HUES6 (cell line): Measurements from ENCODE around the gene ZBTB20.

Experiments
- H3K27ac ChIP-seq: 2 replicates; pipeline ENCODE4 v1.7.0; 2013; ENCODE audit warnings: low read depth, mild to moderate bottlenecking, low read length, inconsistent platforms
- H3K27me3 ChIP-seq: 2 replicates; pipeline ENCODE4 v1.6.1; 2013; ENCODE audit warnings: low read length; ENCODE audit not compliant: control insufficient read depth, insufficient read depth
- H3K36me3 ChIP-seq: 2 replicates; pipeline ENCODE4 v1.6.1; 2013; ENCODE audit warnings: low read length; ENCODE audit not compliant: control insufficient read depth, insufficient read depth
- H3K4me1 ChIP-seq: 2 replicates; pipeline ENCODE4 v1.6.1; 2013; ENCODE audit warnings: low read length; ENCODE audit not compliant: control insufficient read depth, insufficient read depth
- H3K4me3 ChIP-seq: 2 replicates; pipeline ENCODE4 v1.5.1; 2013; ENCODE audit warnings: low read depth, low read length
- H3K9ac ChIP-seq: one replicate; pipeline ENCODE4 v1.6.1; 2013; ENCODE audit warnings: mild to moderate bottlenecking, low read length
- H3K9me3 ChIP-seq: 2 replicates; pipeline ENCODE4 v1.6.1; 2013; ENCODE audit warnings: low read depth, low read length; ENCODE audit not compliant: control insufficient read depth, insufficient read depth

The ZBTB20 gene

DNA sequence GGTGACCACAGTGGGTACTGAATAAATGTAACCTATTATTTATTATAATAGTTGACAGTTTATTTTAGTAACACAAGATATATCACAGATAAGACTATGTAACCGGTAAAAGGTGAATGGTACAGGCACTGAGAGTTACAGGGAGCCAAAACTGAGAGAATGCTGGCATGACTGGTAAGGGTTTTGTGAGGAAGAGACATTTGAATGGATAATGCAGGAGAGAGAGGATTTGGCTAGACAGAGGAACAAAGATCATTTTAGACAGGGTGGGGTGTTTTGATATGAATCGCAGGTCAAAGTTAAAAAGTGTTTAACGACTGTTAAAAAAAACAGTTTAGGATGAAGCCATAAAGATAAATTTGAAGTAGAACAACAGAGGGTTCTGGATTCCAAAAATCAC, 421.1 kb downstream of the ZBTB20 start:
- H3K36me3 ChIP-seq, result no peaks in the 10 kb centered on the region
- no peak overlapping the region for H3K9ac ChIP-seq
- H3K27ac ChIP-seq, result no peak overlapping the region
- H3K4me3 ChIP-seq, result no peak overlapping the region
- H3K27me3 ChIP-seq, result no peaks in the 10 kb centered on the region
- H3K4me1 ChIP-seq, result no peaks in the 10 kb centered on the region
- no peaks in the 10 kb centered on the region for H3K9me3 ChIP-seq

DNA sequence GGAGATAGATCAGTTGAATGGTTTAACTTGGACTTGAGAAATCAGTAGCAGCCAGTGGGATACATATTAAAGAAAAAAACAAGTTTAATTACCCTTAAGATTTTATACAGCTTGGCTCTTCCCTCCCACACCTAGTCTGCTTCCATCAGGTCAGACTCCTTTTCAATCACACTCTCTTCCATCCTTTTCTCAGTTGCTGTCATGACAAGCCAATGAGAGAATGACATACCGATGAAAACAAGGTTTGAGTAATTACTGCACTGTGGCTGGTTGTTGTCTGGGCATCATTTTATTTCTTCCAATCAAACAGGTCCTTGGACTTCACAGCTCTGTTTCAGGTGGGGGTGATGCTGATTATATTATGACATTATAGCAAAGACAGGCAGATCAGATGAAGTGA, 424.6 kb downstream of the ZBTB20 start:
- H3K9me3 ChIP-seq, result no peaks in the 10 kb centered on the region
- no peaks in the 10 kb centered on the region for H3K27me3 ChIP-seq
- H3K9ac ChIP-seq, result no peak overlapping the region
- H3K36me3 ChIP-seq, result no peaks in the 10 kb centered on the region
- H3K4me1 ChIP-seq, result no peaks in the 10 kb centered on the region
- no peak overlapping the region for H3K4me3 ChIP-seq
- H3K27ac ChIP-seq, result no peak overlapping the region

DNA sequence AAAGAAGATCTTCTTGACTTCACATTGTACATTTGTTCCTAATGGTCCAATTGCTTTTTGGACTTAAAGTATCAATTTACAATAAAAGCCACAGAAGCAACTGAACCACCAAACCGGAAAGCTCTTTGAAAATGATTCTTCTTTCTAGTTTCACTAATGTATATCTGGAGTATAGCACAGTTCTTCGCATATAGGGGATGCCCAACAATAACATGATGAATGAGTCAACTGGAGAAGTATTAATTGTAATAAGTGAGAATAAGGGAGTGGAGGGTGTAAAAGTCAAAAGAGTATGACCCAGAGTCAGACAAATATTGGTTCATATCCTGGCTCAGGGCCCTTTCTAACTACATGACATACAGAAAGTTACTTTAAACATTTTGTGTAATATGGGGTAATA, 425.2 kb downstream of the ZBTB20 start:
- Histone ChIP-seq H3K27me3 (no peaks in the 10 kb centered on the region), H3K9ac (no peak overlapping the region), H3K9me3 (no peaks in the 10 kb centered on the region), H3K4me1 (no peaks in the 10 kb centered on the region), H3K4me3 (no peak overlapping the region), H3K36me3 (no peaks in the 10 kb centered on the region), H3K27ac (no peak overlapping the region)

DNA sequence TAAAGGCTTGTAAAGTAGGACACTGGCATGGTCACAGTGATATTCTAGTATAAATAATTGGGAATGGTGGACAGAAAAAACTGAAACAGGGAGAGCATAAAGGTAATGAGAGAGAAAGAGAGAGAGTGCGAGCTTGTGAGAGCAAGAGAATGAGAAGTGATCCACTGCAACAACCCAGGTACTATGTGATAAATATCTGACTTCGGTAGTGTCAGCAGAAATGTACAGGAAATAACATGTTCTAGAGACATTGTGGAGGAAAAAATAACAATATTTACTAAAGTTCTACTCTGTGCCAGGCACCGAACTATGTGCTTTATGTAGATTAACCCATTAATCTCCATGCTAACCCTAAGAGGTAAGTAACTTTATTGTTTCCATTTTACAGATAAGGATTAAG, 425.9 kb downstream of the ZBTB20 start:
- Histone ChIP-seq H3K9ac (no peak overlapping the region), H3K4me3 (no peak overlapping the region), H3K4me1 (no peaks in the 10 kb centered on the region), H3K36me3 (no peaks in the 10 kb centered on the region), H3K27me3 (no peaks in the 10 kb centered on the region), H3K27ac (no peak overlapping the region), H3K9me3 (no peaks in the 10 kb centered on the region)

DNA sequence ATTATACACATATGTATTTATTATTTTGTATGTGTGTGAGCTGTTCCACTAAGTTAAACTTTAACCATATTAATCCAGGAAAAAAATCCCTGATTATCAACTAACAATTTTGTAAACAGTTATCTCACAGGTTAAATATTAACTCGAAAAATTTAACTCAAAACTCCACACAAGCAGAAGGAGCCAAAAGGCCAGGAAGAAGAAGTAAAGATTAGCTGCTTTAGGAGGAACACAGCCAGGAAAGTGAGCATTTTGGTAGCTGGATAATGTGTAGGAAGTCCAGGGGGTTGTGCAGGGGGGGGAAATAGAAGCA, 428.2 kb downstream of the ZBTB20 start:
- no peak overlapping the region for H3K27ac ChIP-seq
- H3K9me3 ChIP-seq, result no peaks in the 10 kb centered on the region
- no peaks in the 10 kb centered on the region for H3K27me3 ChIP-seq
- no peak overlapping the region for H3K4me3 ChIP-seq
- no peaks in the 10 kb centered on the region; the same call in 1 of the 2 replicates for H3K4me1 ChIP-seq
- no peaks in the 10 kb centered on the region for H3K36me3 ChIP-seq
- no peak overlapping the region for H3K9ac ChIP-seq

DNA sequence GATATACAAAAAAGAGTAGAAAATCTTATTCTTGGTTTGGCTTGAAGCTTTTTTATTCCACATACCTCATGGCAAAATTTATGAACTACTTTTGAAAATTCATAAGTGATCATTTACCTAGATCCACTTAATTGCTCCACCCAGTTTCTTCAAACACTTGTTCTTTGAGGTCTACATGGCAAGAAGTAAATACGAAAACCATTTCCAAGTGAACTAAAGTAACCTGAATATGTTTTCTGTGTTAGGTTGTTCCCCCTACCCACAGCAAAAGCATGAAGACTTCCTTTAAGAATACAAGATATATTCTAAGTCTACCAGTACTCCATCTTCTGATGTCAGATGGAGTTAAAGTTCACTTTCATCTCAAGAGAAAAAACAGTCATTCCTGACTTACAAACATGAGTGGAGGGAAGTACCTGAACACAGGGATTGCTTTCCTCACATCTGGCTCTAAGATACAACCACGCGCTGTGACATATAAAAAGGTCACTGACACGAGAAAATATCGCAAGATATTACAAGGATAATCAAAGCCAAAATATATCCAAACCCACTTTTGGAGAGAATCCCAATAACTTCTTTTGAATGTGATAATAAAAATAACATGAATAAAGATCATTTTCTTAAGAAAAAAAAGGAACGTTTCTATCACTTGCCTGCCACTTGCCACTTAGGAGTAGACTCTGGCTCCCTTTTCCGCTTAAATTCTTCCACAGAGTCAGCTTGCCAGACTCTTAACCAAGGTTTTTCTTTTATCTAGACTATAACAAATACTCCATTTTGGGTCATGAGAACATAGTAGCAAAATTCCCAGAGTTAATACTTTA, 428.8 kb downstream of the ZBTB20 start:
- Histone ChIP-seq H3K9me3 (no peaks in the 10 kb centered on the region), H3K4me1 (no peaks in the 10 kb centered on the region; the same call in 1 of the 2 replicates), H3K27me3 (no peaks in the 10 kb centered on the region), H3K9ac (no peak overlapping the region), H3K36me3 (no peaks in the 10 kb centered on the region), H3K27ac (no peak overlapping the region), H3K4me3 (no peak overlapping the region)

DNA sequence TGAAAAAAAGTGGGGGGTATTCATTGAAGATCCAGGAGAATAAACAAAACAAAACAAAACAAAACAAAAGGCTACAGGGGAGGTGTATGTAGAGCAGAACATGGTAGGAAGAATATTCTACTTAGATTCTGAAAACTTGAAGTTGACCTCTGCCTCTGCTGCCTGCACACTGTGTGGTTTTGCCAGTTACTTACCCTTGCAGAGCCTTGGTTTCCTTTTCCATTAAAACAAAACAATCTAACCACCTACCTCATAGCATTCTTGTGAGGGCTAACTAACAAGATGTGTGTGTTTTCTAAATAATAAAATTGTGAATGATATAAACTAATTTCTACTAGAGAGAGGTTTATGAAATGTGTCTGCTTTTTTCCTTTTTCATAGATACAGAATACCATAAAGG, 430.2 kb downstream of the ZBTB20 start:
- no peaks in the 10 kb centered on the region for H3K36me3 ChIP-seq

DNA sequence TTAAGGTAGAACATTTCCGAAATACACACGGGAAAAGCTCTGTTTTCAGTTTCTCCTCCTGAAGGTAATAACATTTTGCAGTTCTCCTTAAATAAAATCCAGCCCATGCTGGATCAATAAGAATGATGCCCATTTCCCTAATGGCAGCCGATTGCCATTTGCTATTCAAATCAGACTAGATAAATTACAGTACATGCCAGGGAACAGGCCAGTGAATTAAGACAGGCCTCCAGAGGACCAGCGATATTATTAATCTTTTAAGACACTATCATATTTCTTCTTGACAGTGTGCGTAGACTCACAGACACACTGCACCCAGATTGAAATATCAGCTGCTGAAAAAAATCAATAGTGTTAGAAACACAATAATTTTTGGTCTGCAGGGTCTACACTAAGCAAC, 431.0 kb downstream of the ZBTB20 start:
- Histone ChIP-seq H3K9ac (no peak overlapping the region), H3K9me3 (no peaks in the 10 kb centered on the region), H3K27ac (no peak overlapping the region), H3K27me3 (no peaks in the 10 kb centered on the region), H3K4me3 (no peak overlapping the region), H3K36me3 (no peaks in the 10 kb centered on the region), H3K4me1 (no peaks in the 10 kb centered on the region; the same call in 1 of the 2 replicates)

More for the DNA sequence above, 430.2 kb downstream of the ZBTB20 start:
- no peaks in the 10 kb centered on the region; the same call in 1 of the 2 replicates for H3K4me1 ChIP-seq
- H3K4me3 ChIP-seq, result no peak overlapping the region
- H3K27me3 ChIP-seq, result no peaks in the 10 kb centered on the region
- no peak overlapping the region for H3K9ac ChIP-seq
- no peaks in the 10 kb centered on the region for H3K9me3 ChIP-seq
- H3K27ac ChIP-seq, result no peak overlapping the region

DNA sequence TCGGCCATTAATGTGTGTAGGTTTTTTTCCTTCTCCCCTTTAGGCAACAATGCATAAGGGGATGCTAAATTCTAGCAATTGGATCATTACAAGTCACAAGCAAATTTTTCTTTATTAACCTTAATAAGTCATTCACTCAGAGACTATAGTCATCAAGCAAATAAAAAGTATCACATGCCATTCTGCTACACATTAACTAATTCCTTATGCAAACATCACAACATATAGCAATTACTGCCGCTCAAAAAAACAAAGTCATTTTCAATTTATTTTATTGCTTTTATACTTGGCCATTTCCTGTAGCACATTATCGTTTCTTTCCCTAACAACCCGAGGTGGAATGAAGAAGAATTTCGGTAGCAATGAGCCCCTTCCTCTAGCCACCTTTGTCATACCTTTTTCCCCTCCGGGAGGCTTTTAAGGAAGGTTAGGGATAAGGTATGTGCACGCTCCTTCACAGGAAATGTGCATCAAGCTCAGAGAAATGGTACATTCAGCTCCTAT, 432.1 kb downstream of the ZBTB20 start:
- no peaks in the 10 kb centered on the region for H3K36me3 ChIP-seq
- no peaks in the 10 kb centered on the region for H3K27me3 ChIP-seq
- H3K4me1 ChIP-seq, result no peaks in the 10 kb centered on the region; the same call in 1 of the 2 replicates
- H3K27ac ChIP-seq, result no peak overlapping the region
- no peak overlapping the region for H3K9ac ChIP-seq
- no peak overlapping the region for H3K4me3 ChIP-seq
- H3K9me3 ChIP-seq, result no peaks in the 10 kb centered on the region

DNA sequence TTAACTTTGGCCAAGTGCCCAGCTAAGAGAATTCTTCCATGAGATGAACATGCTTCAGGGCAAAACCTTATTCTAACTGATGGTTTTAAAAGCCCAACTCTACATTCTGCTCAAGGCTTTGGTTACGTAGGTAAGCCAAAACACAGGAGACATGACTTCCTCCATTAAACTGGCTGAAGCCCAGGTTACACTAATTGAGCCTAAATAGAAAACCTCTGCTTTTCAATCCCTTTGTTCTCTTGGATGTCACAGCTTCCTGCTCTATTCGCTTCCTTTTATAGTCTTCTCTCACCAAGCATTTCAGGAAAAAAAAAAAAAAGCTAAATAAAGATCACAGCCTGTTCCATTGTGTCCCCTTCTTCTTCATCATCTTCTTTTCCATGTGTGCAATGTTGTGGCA, 432.9 kb downstream of the ZBTB20 start:
- Histone ChIP-seq H3K36me3 (no peaks in the 10 kb centered on the region), H3K27me3 (no peaks in the 10 kb centered on the region), H3K4me1 (no peaks in the 10 kb centered on the region; the same call in 1 of the 2 replicates), H3K27ac (no peak overlapping the region), H3K4me3 (no peak overlapping the region), H3K9me3 (no peaks in the 10 kb centered on the region), H3K9ac (no peak overlapping the region)

DNA sequence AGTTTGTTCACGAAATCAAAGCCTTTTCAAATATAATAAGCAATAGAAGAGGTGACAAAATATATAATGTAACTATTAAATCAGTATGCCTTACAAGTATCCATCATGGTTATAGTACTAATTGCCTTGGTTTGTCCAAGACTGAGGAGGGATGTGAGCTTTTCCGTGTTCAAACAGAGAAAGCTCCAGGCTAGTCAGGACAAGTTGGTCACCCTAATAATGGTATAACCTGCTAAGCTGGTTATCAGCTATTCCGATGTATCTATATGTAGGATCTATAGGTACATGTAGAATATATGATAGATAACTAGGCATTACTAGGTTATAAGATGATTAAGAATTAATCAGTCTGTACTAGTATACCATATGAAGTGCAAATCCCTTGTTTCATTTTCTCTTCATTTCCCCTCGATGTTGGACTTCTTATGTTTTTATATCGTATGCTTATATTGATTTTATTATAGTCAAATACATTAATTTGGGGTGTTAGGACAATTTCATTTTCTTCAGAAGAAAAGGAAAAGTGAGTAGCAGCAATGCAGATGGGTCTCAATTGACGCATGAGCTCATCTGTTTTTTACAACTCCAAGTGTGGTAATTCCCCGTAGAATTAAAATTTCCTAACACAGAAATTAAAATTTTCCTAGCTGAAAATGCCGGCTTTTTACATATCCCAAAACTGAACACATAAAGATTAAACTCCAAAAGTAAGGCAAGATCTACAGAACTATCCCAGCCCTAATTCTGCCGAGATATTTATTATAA, 434.2 kb downstream of the ZBTB20 start:
- Histone ChIP-seq H3K27ac (no peak overlapping the region), H3K36me3 (no peaks in the 10 kb centered on the region), H3K27me3 (no peaks in the 10 kb centered on the region), H3K4me1 (no peaks in the 10 kb centered on the region; the same call in 1 of the 2 replicates), H3K9ac (no peak overlapping the region), H3K9me3 (no peaks in the 10 kb centered on the region), H3K4me3 (no peak overlapping the region)
